Measurements from ENCODE around the gene CDNF. TPM values are rescaled to one million over a fixed set of nuclear protein-coding genes. Genes with fewer than 3 reads are reported as not detected.
"Not testable (repeated sequence)": the region's sequence is repeated elsewhere in the genome, so short reads cannot be mapped to it uniquely, and the experiment has no call there.

CDNF gene
- total and polyA plus RNA-seq, 3 donors from 2014 or later: 10.0 to 46.7 (median 14.1) TPM

- peak; percentile 26 for DNase-seq
- no peak overlapping the region for H3K27ac ChIP-seq
- H3K4me3 ChIP-seq: no peak overlapping the region
- no peaks in the 10 kb centered on the region for H3K27me3 ChIP-seq
- intact Hi-C loops (cut with DNase I; ENCODE audit: low total_unique reads): no loop called here
- no peaks in the 10 kb centered on the region for H3K4me1 ChIP-seq
- no peaks in the 10 kb centered on the region for H3K9me3 ChIP-seq
- 40 to 66% methylated on average over 3 of the region's 3 CpGs for WGBS, 2 donors
- TF ChIP-seq, protein P1, sequence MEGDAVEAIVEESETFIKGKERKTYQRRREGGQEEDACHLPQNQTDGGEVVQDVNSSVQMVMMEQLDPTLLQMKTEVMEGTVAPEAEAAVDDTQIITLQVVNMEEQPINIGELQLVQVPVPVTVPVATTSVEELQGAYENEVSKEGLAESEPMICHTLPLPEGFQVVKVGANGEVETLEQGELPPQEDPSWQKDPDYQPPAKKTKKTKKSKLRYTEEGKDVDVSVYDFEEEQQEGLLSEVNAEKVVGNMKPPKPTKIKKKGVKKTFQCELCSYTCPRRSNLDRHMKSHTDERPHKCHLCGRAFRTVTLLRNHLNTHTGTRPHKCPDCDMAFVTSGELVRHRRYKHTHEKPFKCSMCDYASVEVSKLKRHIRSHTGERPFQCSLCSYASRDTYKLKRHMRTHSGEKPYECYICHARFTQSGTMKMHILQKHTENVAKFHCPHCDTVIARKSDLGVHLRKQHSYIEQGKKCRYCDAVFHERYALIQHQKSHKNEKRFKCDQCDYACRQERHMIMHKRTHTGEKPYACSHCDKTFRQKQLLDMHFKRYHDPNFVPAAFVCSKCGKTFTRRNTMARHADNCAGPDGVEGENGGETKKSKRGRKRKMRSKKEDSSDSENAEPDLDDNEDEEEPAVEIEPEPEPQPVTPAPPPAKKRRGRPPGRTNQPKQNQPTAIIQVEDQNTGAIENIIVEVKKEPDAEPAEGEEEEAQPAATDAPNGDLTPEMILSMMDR (IDR thresholded peaks at IDR 0.05): peak; percentile 26 to 47 (median 32)
- no peak for TF ChIP-seq POLR2A (IDR thresholded peaks at IDR 0.05)
- H3K36me3 ChIP-seq (ENCODE audit: low read depth, missing control alignments): no peaks in the 10 kb centered on the region
Observed at GRCh38 chr10:14822879-14823755, 14.7 kb downstream of the CDNF start.

GRCh38 chr10:14821635-14822375, 16.0 kb downstream of the CDNF start:
- 76 to 81% methylated on average over 6 of the region's 6 CpGs for WGBS, 2 donors
- no peaks in the 10 kb centered on the region for H3K4me1 ChIP-seq
- H3K4me3 ChIP-seq: no peak overlapping the region
- no peaks in the 10 kb centered on the region for H3K36me3 ChIP-seq (ENCODE audit: low read depth, missing control alignments)
- intact Hi-C loops (cut with DNase I; ENCODE audit: low total_unique reads): no loop called here
- no peaks in the 10 kb centered on the region for H3K9me3 ChIP-seq
- H3K27ac ChIP-seq: no peak overlapping the region
- DNase-seq: no peak
- TF ChIP-seq POLR2A (IDR thresholded peaks at IDR 0.05): no peak
- TF ChIP-seq, protein P1 (IDR thresholded peaks at IDR 0.05): no peak
- H3K27me3 ChIP-seq: no peaks in the 10 kb centered on the region

DNA sequence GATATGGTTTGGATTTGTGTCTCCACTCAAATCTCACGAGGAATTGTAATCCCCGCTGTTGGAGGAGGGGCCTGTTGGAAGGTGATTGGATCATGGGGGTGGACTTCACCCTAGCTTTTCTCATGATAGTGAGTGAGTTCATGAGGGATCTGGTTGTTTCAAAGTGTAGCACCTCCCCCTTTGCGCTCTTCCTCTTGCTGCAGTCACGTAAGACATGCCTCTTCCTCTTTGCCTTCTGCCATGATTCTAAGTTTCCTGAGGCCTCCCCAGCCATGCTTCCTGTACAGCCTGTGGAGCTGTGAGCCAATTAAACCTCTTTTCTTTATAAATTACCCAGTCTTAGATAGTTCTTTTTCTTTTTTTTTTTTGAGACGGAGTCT, 17.1 kb downstream of the CDNF start:
- Histone ChIP-seq H3K27ac (no peak overlapping the region), H3K4me3 (no peak overlapping the region), H3K9me3 (no peaks in the 10 kb centered on the region), H3K27me3 (no peaks in the 10 kb centered on the region), H3K36me3 (ENCODE audit: low read depth, missing control alignments) (no peaks in the 10 kb centered on the region), H3K4me1 (no peaks in the 10 kb centered on the region)
- DNase-seq: no peak
- TF ChIP-seq, protein P1 (IDR thresholded peaks at IDR 0.05): no peak
- no peak for TF ChIP-seq POLR2A (IDR thresholded peaks at IDR 0.05)
- 85 to 96% methylated on average over 5 of the region's 5 CpGs for WGBS, 2 donors
- intact Hi-C loops (cut with DNase I; ENCODE audit: low total_unique reads): no loop called here

DNA sequence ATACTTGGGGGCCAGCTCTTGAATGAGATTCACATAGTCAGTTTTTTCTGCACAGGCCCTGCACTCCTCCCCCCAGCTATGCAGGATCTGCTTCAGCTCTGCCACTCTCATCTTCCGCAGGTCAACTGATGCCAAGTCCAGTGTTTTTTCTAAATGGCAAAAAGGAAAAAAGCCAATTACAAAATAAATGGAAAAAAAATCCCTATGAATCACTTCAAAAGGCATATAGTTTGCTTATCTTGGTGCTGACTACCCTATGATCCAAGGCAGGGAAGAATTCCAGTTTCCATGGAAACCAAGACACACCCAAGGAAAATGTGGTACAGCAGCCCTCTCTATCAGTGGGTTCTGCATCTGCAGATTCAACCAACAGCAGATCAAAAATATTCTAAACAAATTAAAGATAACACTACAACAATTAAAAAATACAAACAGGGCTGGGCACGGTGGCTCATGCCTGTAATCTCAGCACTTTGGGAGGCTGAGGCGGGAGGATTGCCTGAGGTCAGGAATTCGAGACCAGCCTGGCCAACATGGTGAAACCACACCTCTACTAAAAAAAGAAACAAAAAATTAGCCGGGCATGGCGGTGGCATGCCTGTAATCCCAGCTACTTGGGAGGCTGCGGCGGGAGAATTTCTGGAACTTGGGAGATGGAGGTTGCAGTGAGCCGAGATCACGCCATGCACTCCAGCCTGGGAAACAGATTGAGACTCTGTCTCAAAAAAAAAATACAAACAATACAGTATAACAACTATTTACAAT, 17.6 kb downstream of the CDNF start:
- no peak overlapping the region for H3K27ac ChIP-seq
- H3K4me3 ChIP-seq: no peak overlapping the region
- H3K36me3 ChIP-seq (ENCODE audit: low read depth, missing control alignments): no peaks in the 10 kb centered on the region
- no peak for TF ChIP-seq POLR2A (IDR thresholded peaks at IDR 0.05)
- TF ChIP-seq, protein P1 (IDR thresholded peaks at IDR 0.05): no peak
- H3K9me3 ChIP-seq: no peaks in the 10 kb centered on the region
- intact Hi-C loops (cut with DNase I; ENCODE audit: low total_unique reads): no loop called here
- no peaks in the 10 kb centered on the region for H3K27me3 ChIP-seq
- H3K4me1 ChIP-seq: no peaks in the 10 kb centered on the region
- DNase-seq: no peak
- 86 to 92% methylated on average over 10 of the region's 10 CpGs for WGBS, 2 donors

GRCh38 chr10:14816717-14817116, 21.1 kb downstream of the CDNF start:
- WGBS, 2 donors: 91% methylated on average over 7 of the region's 7 CpGs

More at GRCh38 chr10:14816717-14817116, 21.1 kb downstream of the CDNF start:
- H3K36me3 ChIP-seq (ENCODE audit: low read depth, missing control alignments); H3K27me3 ChIP-seq; H3K9me3 ChIP-seq; H3K4me3 ChIP-seq; DNase-seq; H3K27ac ChIP-seq; H3K4me1 ChIP-seq; intact Hi-C loops (cut with DNase I; ENCODE audit: low total_unique reads): not testable (repeated sequence)
